ENCODE data around the gene KCTD13.

DNA sequence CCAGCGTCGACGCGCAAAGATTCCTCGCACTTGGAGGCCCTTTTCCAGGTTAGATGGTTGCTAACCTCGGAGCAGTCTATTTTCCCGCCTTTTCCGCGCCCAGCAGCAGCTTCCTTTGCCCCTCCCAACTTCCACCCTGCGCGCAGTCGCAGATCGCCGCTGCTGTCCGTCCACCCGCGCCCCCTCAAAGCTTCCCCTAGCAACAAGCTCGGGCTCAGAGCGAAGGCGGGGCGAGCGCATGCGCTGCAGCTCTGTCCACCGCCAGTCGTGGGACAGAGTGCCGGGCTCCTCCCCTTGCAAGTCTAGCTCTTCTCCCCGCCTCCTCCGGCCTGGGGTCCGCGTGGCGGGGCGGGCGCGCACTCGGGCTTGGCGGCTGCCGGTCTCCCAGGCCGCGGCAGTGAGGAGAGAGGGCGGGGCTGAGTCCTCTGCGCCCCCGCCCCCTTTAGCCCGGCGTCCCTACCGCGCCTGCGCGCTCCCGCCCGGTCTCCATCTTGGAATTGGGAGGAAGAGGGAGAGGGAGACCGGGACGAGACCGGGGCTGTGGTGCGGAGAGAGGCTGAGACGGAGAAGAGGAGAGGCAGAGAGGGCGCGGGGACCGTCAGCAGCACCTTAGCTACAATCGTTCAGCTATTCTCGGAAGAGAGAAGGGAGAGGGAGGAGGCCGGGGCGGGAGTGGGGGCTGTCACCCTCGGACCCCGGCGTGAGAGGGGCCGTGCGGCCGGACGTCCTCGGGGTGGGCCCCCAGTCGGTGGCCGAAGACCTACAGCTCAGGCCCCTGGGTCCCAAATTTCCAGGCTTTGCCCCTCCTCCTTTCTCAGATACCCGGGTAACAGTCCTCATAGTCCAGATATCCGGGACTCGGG lies 47.6 kb upstream of the KCTD13 start, which contains the start of gene TAOK2:
- TF ChIP-seq, protein P1, sequence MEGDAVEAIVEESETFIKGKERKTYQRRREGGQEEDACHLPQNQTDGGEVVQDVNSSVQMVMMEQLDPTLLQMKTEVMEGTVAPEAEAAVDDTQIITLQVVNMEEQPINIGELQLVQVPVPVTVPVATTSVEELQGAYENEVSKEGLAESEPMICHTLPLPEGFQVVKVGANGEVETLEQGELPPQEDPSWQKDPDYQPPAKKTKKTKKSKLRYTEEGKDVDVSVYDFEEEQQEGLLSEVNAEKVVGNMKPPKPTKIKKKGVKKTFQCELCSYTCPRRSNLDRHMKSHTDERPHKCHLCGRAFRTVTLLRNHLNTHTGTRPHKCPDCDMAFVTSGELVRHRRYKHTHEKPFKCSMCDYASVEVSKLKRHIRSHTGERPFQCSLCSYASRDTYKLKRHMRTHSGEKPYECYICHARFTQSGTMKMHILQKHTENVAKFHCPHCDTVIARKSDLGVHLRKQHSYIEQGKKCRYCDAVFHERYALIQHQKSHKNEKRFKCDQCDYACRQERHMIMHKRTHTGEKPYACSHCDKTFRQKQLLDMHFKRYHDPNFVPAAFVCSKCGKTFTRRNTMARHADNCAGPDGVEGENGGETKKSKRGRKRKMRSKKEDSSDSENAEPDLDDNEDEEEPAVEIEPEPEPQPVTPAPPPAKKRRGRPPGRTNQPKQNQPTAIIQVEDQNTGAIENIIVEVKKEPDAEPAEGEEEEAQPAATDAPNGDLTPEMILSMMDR (IDR thresholded peaks at IDR 0.05): peak in 1 of 4 experiments; percentile 16
- TF ChIP-seq POLR2A (IDR thresholded peaks at IDR 0.05) (peak; percentile 71 to 76), EP300 (IDR thresholded peaks at IDR 0.05) (no peak), POLR2AphosphoS5 (IDR thresholded peaks at IDR 0.05) (peak; percentile 83)
